ENCODE measurements around the gene IFNAR1.

IFNAR1 gene

DNA sequence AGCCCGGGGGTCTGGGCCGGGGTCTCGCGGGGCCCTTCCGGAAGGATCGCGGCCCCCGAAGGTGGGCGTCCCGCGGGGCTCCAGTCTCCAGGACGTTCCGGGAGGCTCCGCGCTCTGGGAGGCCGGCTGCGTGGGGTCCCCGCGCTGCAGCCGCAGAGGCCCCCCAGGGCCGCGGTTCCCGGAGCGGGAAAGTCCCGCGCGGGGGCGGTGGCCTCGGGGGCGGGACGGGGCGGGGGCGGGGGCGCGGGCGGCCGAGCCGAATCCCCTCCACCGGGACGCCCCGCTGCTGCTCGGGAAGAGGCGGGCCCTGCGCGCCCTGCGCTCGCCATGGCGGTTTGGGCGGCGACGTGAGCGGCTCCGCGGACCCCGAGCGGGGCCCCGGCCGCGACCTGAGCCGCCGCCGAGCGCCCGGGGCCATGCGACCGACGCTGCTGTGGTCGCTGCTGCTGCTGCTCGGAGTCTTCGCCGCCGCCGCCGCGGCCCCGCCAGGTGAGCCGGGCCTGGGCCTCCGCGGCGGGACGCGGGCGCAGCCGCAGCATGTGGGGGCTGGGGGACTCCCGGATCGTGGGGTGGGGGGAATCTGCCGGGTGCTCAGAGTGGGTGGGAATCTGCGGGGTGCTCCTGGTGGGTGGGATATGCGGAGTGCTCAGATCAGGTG, 78.5 kb downstream of the IFNAR1 start, which contains the start of gene IFNGR2:
Gene IFNGR2 (plus strand): TSS at position 286 of the 658 bp plus-strand sequence. CDS start 131 bp downstream, at position 417.
- peak; percentile 52 to 87 (median 74) for DNase-seq

DNA sequence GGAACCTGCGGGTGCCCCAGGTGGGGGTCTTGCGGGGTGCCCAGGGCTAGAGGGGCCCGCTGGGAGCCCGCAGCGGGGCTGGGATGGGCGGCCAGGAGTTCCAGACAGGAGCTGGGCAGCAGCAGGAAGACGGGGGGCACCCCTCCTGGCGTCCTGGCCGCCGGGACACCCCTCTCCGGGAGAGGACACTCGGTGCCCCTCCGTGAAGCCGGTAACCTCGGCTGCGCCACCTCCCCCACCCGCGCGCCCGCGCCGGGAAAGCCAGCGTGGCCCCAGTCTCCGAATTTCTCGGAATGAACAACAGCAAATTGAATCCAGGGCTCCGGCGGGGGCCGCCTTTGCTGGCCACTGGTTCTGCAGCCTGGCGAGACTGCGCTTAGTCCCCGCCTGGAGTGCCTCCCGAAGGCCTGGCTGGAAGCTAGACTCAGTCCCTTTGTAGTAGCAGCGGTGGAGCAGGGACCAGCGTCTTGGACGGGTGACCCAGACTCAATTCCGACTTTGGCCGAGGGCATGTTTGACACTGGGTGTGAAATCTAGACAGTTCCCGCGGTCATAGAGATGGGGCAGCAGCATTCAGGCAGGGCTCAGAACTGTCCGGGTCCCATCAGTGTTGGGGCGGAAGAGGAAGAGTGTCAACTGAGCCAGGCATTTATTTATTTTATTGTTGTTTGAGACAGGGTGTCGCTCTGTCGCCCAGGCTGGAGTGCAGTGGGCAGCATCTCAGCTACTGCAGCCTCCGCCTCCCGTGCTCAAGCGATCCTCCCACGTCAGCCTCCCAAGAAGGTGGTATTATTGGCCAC, 79.2 kb downstream of the IFNAR1 start:
- peak; percentile 59 to 75 (median 70) for DNase-seq

DNA sequence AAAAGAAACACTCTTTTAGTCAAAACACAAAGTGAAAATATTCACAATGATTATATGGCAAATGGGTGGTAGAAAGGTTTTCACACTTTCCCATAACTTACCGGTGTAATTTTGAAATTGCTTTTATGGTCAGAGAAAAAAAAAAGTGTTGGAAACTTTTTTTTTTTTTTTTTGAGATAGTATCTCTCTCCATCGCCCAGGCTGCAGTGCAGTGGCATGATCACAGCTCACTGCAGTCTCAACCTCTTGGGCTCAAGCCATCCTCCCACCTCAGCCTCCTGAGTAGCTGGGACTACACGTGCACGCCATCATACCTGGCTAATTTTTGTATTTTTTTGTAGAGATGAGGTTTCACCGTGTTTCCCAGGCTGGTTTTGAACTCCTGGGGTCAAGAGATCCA, 81.7 kb downstream of the IFNAR1 start:
- no peak for DNase-seq

Measured in suppressor macrophage (primary cell).